Neural cell (in vitro differentiated cells): Measurements from ENCODE around the gene RSPH9.

Source experiments
- EP300 ChIP-seq: fragments of 450-650 bp; conservative IDR thresholded peaks from 2 replicates; pipeline ENCODE4 v1.6.1; 2014; ENCODE audit warnings: antibody characterized with exemption, mild to moderate bottlenecking, moderate library complexity; ENCODE audit not compliant: poor library complexity, severe bottlenecking
- EZH2 ChIP-seq: fragments of 200-600, 300-800 bp; shearing (Covaris generic), sonication (generic); IDR thresholded peaks from 2 replicates; pipeline ENCODE4 v1.6.1; 2014; ENCODE audit warnings: antibody characterized with exemption, low read length, borderline replicate concordance, mild to moderate bottlenecking; ENCODE audit not compliant: insufficient read depth, poor library complexity, severe bottlenecking
- SMC3 ChIP-seq: fragments of 450-650 bp; conservative IDR thresholded peaks from 2 replicates; pipeline ENCODE4 v1.6.1; 2014; ENCODE audit warnings: antibody characterized with exemption, mild to moderate bottlenecking, moderate library complexity; ENCODE audit not compliant: poor library complexity
- TF ChIP-seq, protein P1 (sequence below): fragments of 450-650 bp; IDR thresholded peaks from 2 replicates; pipeline ENCODE4 v1.5.1; 2014; ENCODE audit warnings: antibody characterized with exemption, mild to moderate bottlenecking, moderate library complexity; ENCODE audit not compliant: poor library complexity, severe bottlenecking

- TF ChIP-seq, protein P1, sequence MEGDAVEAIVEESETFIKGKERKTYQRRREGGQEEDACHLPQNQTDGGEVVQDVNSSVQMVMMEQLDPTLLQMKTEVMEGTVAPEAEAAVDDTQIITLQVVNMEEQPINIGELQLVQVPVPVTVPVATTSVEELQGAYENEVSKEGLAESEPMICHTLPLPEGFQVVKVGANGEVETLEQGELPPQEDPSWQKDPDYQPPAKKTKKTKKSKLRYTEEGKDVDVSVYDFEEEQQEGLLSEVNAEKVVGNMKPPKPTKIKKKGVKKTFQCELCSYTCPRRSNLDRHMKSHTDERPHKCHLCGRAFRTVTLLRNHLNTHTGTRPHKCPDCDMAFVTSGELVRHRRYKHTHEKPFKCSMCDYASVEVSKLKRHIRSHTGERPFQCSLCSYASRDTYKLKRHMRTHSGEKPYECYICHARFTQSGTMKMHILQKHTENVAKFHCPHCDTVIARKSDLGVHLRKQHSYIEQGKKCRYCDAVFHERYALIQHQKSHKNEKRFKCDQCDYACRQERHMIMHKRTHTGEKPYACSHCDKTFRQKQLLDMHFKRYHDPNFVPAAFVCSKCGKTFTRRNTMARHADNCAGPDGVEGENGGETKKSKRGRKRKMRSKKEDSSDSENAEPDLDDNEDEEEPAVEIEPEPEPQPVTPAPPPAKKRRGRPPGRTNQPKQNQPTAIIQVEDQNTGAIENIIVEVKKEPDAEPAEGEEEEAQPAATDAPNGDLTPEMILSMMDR = no peak
- TF ChIP-seq EZH2 = no peak
- no peak for TF ChIP-seq SMC3
- no peak for TF ChIP-seq EP300
These were observed 28.7 kb downstream of the RSPH9 start for GRCh38 chr6:43673444-43674084.
